ENCODE measurements around the gene TNFRSF6B. TPM values are rescaled to one million over a fixed set of nuclear protein-coding genes. Genes with fewer than 3 reads are reported as not detected.
"Not testable (repeated sequence)": the region's sequence is repeated elsewhere in the genome, so short reads cannot be mapped to it uniquely, and the experiment has no call there.

The TNFRSF6B gene
- total RNA-seq, 2 donors from 2014 or later = not detected

- H3K4me1 ChIP-seq (ENCODE audit: control insufficient read depth, insufficient read depth, low read length) = peaks cover 4% of the 10 kb centered on the region
- no peak for TF ChIP-seq CTCF (conservative IDR thresholded peaks at IDR 0.05)
- 82 to 88% methylated on average over 12 to 13 of the region's 13 CpGs for WGBS, 2 experiments (ENCODE audit: insufficient coverage in 1 of 2, insufficient read length in 1 of 2)
- Mint-ChIP-seq H3K9me3 (no peaks in the 10 kb centered on the region), H3K4me3 (peak overlapping the region; percentile 90), H3K4me1 (peaks cover 4% of the 10 kb centered on the region), H3K27ac (peak overlapping the region; percentile 95), H3K36me3 (ENCODE audit: low read depth) (peaks cover 11% of the 10 kb centered on the region), H3K27me3 (ENCODE audit: insufficient read depth) (no peaks in the 10 kb centered on the region)
- H3K9ac ChIP-seq (ENCODE audit: extremely low read depth, low read length, poor library complexity, severe bottlenecking) = peak overlapping the region; percentile 52
- no peaks in the 10 kb centered on the region for H3K27me3 ChIP-seq (ENCODE audit: control insufficient read depth, insufficient read depth, low read length, poor library complexity, severe bottlenecking)
- H3K9me3 ChIP-seq (ENCODE audit: control insufficient read depth, low read length) = no peaks in the 10 kb centered on the region
- H3K27ac ChIP-seq (ENCODE audit: low read depth, low read length) = no peak overlapping the region
- no peak for DNase-seq
- H3K4me3 ChIP-seq (ENCODE audit: low read length) = peak overlapping the region; percentile 91
- H3K36me3 ChIP-seq (ENCODE audit: control insufficient read depth, insufficient read depth, low read length) = peaks cover 19% of the 10 kb centered on the region
These were observed 37.1 kb upstream of the TNFRSF6B start for GRCh38 chr20:63659370-63659769.

GRCh38 chr20:63660174-63660573 is 36.3 kb upstream of the TNFRSF6B start:
- H3K4me1 ChIP-seq (ENCODE audit: control insufficient read depth, insufficient read depth, low read length); H3K4me1 Mint-ChIP-seq; H3K9me3 Mint-ChIP-seq; H3K4me3 ChIP-seq (ENCODE audit: low read length); DNase-seq; H3K27me3 ChIP-seq (ENCODE audit: control insufficient read depth, insufficient read depth, low read length, poor library complexity, severe bottlenecking); H3K27ac ChIP-seq (ENCODE audit: low read depth, low read length); H3K9ac ChIP-seq (ENCODE audit: extremely low read depth, low read length, poor library complexity, severe bottlenecking); H3K9me3 ChIP-seq (ENCODE audit: control insufficient read depth, low read length); H3K27me3 Mint-ChIP-seq (ENCODE audit: insufficient read depth); H3K27ac Mint-ChIP-seq: not testable (repeated sequence)
- peaks cover 19% of the 10 kb centered on the region for H3K36me3 ChIP-seq (ENCODE audit: control insufficient read depth, insufficient read depth, low read length)
- Mint-ChIP-seq H3K36me3 (ENCODE audit: low read depth) (peaks cover 11% of the 10 kb centered on the region), H3K4me3 (peak overlapping the region; percentile 90)
- WGBS, 2 experiments (ENCODE audit: insufficient coverage in 1 of 2, insufficient read length in 1 of 2) = 90 to 93% methylated on average over 9 to 10 of the region's 10 CpGs

- Mint-ChIP-seq H3K27me3 (ENCODE audit: insufficient read depth) (no peaks in the 10 kb centered on the region), H3K27ac (no peak overlapping the region), H3K36me3 (ENCODE audit: low read depth) (peaks cover 11% of the 10 kb centered on the region), H3K4me1 (peaks cover 4% of the 10 kb centered on the region), H3K4me3 (no peak overlapping the region), H3K9me3 (no peaks in the 10 kb centered on the region)
- Histone ChIP-seq H3K27me3 (ENCODE audit: control insufficient read depth, insufficient read depth, low read length, poor library complexity, severe bottlenecking) (no peaks in the 10 kb centered on the region), H3K4me1 (ENCODE audit: control insufficient read depth, insufficient read depth, low read length) (peaks cover 4% of the 10 kb centered on the region), H3K9me3 (ENCODE audit: control insufficient read depth, low read length) (no peaks in the 10 kb centered on the region), H3K36me3 (ENCODE audit: control insufficient read depth, insufficient read depth, low read length) (peaks cover 19% of the 10 kb centered on the region), H3K9ac (ENCODE audit: extremely low read depth, low read length, poor library complexity, severe bottlenecking) (no peak overlapping the region), H3K4me3 (ENCODE audit: low read length) (no peak overlapping the region), H3K27ac (ENCODE audit: low read depth, low read length) (no peak overlapping the region)
- no peak for TF ChIP-seq CTCF (conservative IDR thresholded peaks at IDR 0.05)
- DNase-seq = no peak
- WGBS, 2 experiments (ENCODE audit: insufficient coverage in 1 of 2, insufficient read length in 1 of 2) = 88 to 93% methylated on average over 6 to 8 of the region's 8 CpGs
These were observed 35.8 kb upstream of the TNFRSF6B start for GRCh38 chr20:63660622-63661021.

- no peaks in the 10 kb centered on the region for H3K27me3 Mint-ChIP-seq (ENCODE audit: insufficient read depth)
These were observed 35.3 kb upstream of the TNFRSF6B start for GRCh38 chr20:63661108-63661507.

More at GRCh38 chr20:63661108-63661507, 35.3 kb upstream of the TNFRSF6B start:
- no peak for DNase-seq
- Histone ChIP-seq H3K27ac (ENCODE audit: low read depth, low read length) (no peak overlapping the region), H3K36me3 (ENCODE audit: control insufficient read depth, insufficient read depth, low read length) (peaks cover 19% of the 10 kb centered on the region), H3K27me3 (ENCODE audit: control insufficient read depth, insufficient read depth, low read length, poor library complexity, severe bottlenecking) (no peaks in the 10 kb centered on the region), H3K9me3 (ENCODE audit: control insufficient read depth, low read length) (no peaks in the 10 kb centered on the region), H3K9ac (ENCODE audit: extremely low read depth, low read length, poor library complexity, severe bottlenecking) (no peak overlapping the region), H3K4me1 (ENCODE audit: control insufficient read depth, insufficient read depth, low read length) (peaks cover 4% of the 10 kb centered on the region), H3K4me3 (ENCODE audit: low read length) (no peak overlapping the region)
- Mint-ChIP-seq H3K36me3 (ENCODE audit: low read depth) (peaks cover 15% of the 10 kb centered on the region), H3K4me3 (no peak overlapping the region), H3K9me3 (no peaks in the 10 kb centered on the region), H3K27ac (no peak overlapping the region), H3K4me1 (peaks cover 4% of the 10 kb centered on the region)
- WGBS, 2 experiments (ENCODE audit: insufficient coverage in 1 of 2, insufficient read length in 1 of 2) = 94 to 100% methylated on average over 13 to 22 of the region's 22 CpGs
- no peak for TF ChIP-seq CTCF (conservative IDR thresholded peaks at IDR 0.05)

Measured in endodermal cell (in vitro differentiated cells).